Retinal pigment epithelial cell (primary cell): ENCODE data around the gene KCNN1.

Source experiments
- DNase-seq: peaks from one replicate; pipeline ENCODE4 v3.0.0-alpha.2; 2010; ENCODE audit warnings: low read depth
- H3K4me3 ChIP-seq: 2 replicates; pipeline ENCODE4 v1.5.1; 2011; ENCODE audit warnings: mild to moderate bottlenecking, low read length, control low read depth, moderate library complexity
- CTCF ChIP-seq: conservative IDR thresholded peaks from 2 replicates; pipeline ENCODE4 v1.5.1; 2011; ENCODE audit warnings: low read depth, low read length, control low read depth, inconsistent platforms

The KCNN1 gene

GRCh38 chr19:17942582-17943273 is 24.2 kb upstream of the KCNN1 start:
- no peak overlapping the region for H3K4me3 ChIP-seq
- TF ChIP-seq CTCF, result no peak
- DNase-seq, result no peak

GRCh38 chr19:17943274-17944221 is 23.4 kb upstream of the KCNN1 start:
- H3K4me3 ChIP-seq, result no peak overlapping the region
- no peak for DNase-seq
- TF ChIP-seq CTCF, result no peak

GRCh38 chr19:17944301-17944700 is 22.6 kb upstream of the KCNN1 start:
- no peak for TF ChIP-seq CTCF
- DNase-seq, result peak; percentile 31
- H3K4me3 ChIP-seq, result no peak overlapping the region

- DNase-seq, result no peak
- no peak for TF ChIP-seq CTCF
- H3K4me3 ChIP-seq, result peak overlapping the region; percentile 50
Measured at GRCh38 chr19:17946965-17947784, 19.7 kb upstream of the KCNN1 start.

GRCh38 chr19:17947815-17948513 is 18.9 kb upstream of the KCNN1 start:
- H3K4me3 ChIP-seq, result peak overlapping the region; percentile 50
- no peak for TF ChIP-seq CTCF
- DNase-seq, result peak; percentile 29

GRCh38 chr19:17948514-17948900 is 18.4 kb upstream of the KCNN1 start:
- peak overlapping the region; percentile 44 for H3K4me3 ChIP-seq
- DNase-seq, result no peak
- no peak for TF ChIP-seq CTCF
